Caco-2 (cell line): ENCODE data around the gene ACTL8. TPM values are rescaled to one million over a fixed set of nuclear protein-coding genes. Genes with fewer than 3 reads are reported as not detected.

ENCODE experiments used
- BruUV-seq: library from RNA; stranded (reverse); fragments of 400-500 nt; replicated peaks from 2 replicates; lab custom pipeline; 2021; lab: Mats Ljungman, UMichigan
- CTCF ChIA-PET: fragments of 300-600 bp; sonication (Branson Sonifier 250); formaldehyde crosslinking; loops from one replicate; lab custom pipeline; 2022; ENCODE audit warnings: antibody characterized with exemption; lab: Charles Lee
- POLR2A ChIA-PET: fragments of 300-600 bp; sonication (Branson Sonifier 250); formaldehyde crosslinking; loops from one replicate; lab custom pipeline; 2022; ENCODE audit warnings: antibody characterized with exemption; lab: Charles Lee
- DNase-seq, 2 experiments: peaks; one replicate each; pipeline versions ENCODE4 v3.0.0 to v3.0.0-alpha.2; 2020 to 2022
- H3K27me3 ChIP-seq: replicated peaks from 2 replicates; pipeline ENCODE4 v1.6.0; 2011; ENCODE audit warnings: low read length; ENCODE audit not compliant: control insufficient read depth, insufficient read depth
- H3K36me3 ChIP-seq: 2 replicates; pipeline ENCODE4 v1.5.1; 2011; ENCODE audit warnings: low read length; ENCODE audit not compliant: control insufficient read depth, insufficient read depth
- H3K4me1 ChIP-seq: fragments of 250-450 bp; sonication (Bioruptor Pico); 2 replicates; pipeline ENCODE4 v1.5.1; 2020; ENCODE audit warnings: mild to moderate bottlenecking
- H3K4me3 ChIP-seq: 2 replicates; pipeline ENCODE4 v1.5.1; 2011; ENCODE audit warnings: low read depth, mild to moderate bottlenecking, control low read depth, low read length
- H3K9me3 ChIP-seq: fragments of 250-450 bp; sonication (Bioruptor Pico); 2 replicates; pipeline ENCODE4 v1.5.1; 2020; ENCODE audit warnings: mild to moderate bottlenecking, moderate library complexity
- H3K27ac Mint-ChIP-seq: one replicate; pipeline ENCODE4 v1.8.0; 2022; ENCODE audit warnings: mixed read lengths; ENCODE audit not compliant: unreplicated experiment
- H3K27me3 Mint-ChIP-seq: one replicate; pipeline ENCODE4 v1.8.0; 2022; ENCODE audit warnings: mixed read lengths; ENCODE audit not compliant: insufficient read depth, unreplicated experiment
- H3K36me3 Mint-ChIP-seq: one replicate; pipeline ENCODE4 v1.8.0; 2022; ENCODE audit warnings: mild to moderate bottlenecking, mixed read lengths; ENCODE audit not compliant: insufficient read depth, unreplicated experiment
- H3K4me1 Mint-ChIP-seq: one replicate; pipeline ENCODE4 v1.8.0; 2022; ENCODE audit warnings: low read depth, mixed read lengths; ENCODE audit not compliant: unreplicated experiment
- H3K4me3 Mint-ChIP-seq: one replicate; pipeline ENCODE4 v1.8.0; 2022; ENCODE audit warnings: mild to moderate bottlenecking, moderate library complexity, mixed read lengths; ENCODE audit not compliant: unreplicated experiment
- H3K9me3 Mint-ChIP-seq: one replicate; pipeline ENCODE4 v1.8.0; 2022; ENCODE audit warnings: mixed read lengths; ENCODE audit not compliant: unreplicated experiment
- CTCF ChIP-seq, 2 experiments: fragments of 200-600 bp in 1 of 2; IDR thresholded peaks; 1 replicate in 1 of 2; 2 replicates in 1 of 2; pipeline versions ENCODE4 v1.5.1 to v1.8.0; 2011 to 2022; ENCODE audit warnings: antibody characterized with exemption in 1 of 2, control low read depth in 1 of 2, inconsistent platforms in 1 of 2, low read depth in 1 of 2, low read length in 1 of 2, mild to moderate bottlenecking in 1 of 2, moderate library complexity in 1 of 2; ENCODE audit not compliant: insufficient read depth in 1 of 2, severe bottlenecking in 1 of 2, unreplicated experiment in 1 of 2
- intact Hi-C: fragments of 100-400 bp; cut with micrococcal nuclease; formaldehyde crosslinking; loops from one replicate; pipeline ENCODE4 v1.10.0; 2022; ENCODE audit not compliant: unreplicated experiment
- total RNA-seq: library from RNA; stranded (reverse); gene quantifications from 2 replicates; pipeline ENCODE4 v1.2.3, GENCODE V29; 2022

Gene ACTL8
- total RNA-seq, 1 experiment from 2014 or later, result 79.3 TPM

- ChIA-PET POLR2A (no interaction called here), CTCF (no interaction called here)
- Mint-ChIP-seq H3K4me1 (no peaks in the 10 kb centered on the region), H3K27me3 (no peaks in the 10 kb centered on the region), H3K9me3 (no peaks in the 10 kb centered on the region), H3K36me3 (peaks cover 8% of the 10 kb centered on the region), H3K27ac (no peak overlapping the region), H3K4me3 (no peak overlapping the region)
- Histone ChIP-seq H3K9me3 (no peaks in the 10 kb centered on the region), H3K4me3 (no peak overlapping the region), H3K27me3 (no peaks in the 10 kb centered on the region), H3K4me1 (no peaks in the 10 kb centered on the region), H3K36me3 (no peaks in the 10 kb centered on the region)
- peak in 1 of 2 experiments; percentile 48 for DNase-seq
- intact Hi-C loops, result no loop called here
- TF ChIP-seq CTCF (IDR thresholded peaks at IDR 0.05; ENCODE audit: insufficient read depth in 1 of 2, low read depth in 1 of 2, low read length in 1 of 2, severe bottlenecking in 1 of 2, unreplicated experiment in 1 of 2), result no peak
- no TSS peak for BruUV-seq
These were observed 76.5 kb downstream of the ACTL8 start for GRCh38 chr1:17831597-17831996.

GRCh38 chr1:17833661-17834501, 78.7 kb downstream of the ACTL8 start:
- Histone ChIP-seq H3K27me3 (no peaks in the 10 kb centered on the region), H3K36me3 (no peaks in the 10 kb centered on the region), H3K4me1 (no peaks in the 10 kb centered on the region), H3K4me3 (no peak overlapping the region), H3K9me3 (no peaks in the 10 kb centered on the region)
- TF ChIP-seq CTCF (IDR thresholded peaks at IDR 0.05; ENCODE audit: insufficient read depth in 1 of 2, low read depth in 1 of 2, low read length in 1 of 2, severe bottlenecking in 1 of 2, unreplicated experiment in 1 of 2), result no peak
- POLR2A ChIA-PET, result no interaction called here
- CTCF ChIA-PET, result no interaction called here
- intact Hi-C loops, result no loop called here
- no peaks in the 10 kb centered on the region for H3K27me3 Mint-ChIP-seq
- no peak overlapping the region for H3K27ac Mint-ChIP-seq
- DNase-seq, result no peak
- H3K4me1 Mint-ChIP-seq, result no peaks in the 10 kb centered on the region
- H3K4me3 Mint-ChIP-seq, result no peak overlapping the region
- H3K9me3 Mint-ChIP-seq, result no peaks in the 10 kb centered on the region
- peaks cover 8% of the 10 kb centered on the region for H3K36me3 Mint-ChIP-seq
- no TSS peak for BruUV-seq

GRCh38 chr1:17834561-17835100, 79.5 kb downstream of the ACTL8 start:
- CTCF ChIA-PET, result no interaction called here
- POLR2A ChIA-PET, result no interaction called here
- no TSS peak for BruUV-seq

More at GRCh38 chr1:17834561-17835100, 79.5 kb downstream of the ACTL8 start:
- DNase-seq, result no peak
- H3K9me3 ChIP-seq, result no peaks in the 10 kb centered on the region
- Mint-ChIP-seq H3K4me1 (no peaks in the 10 kb centered on the region), H3K27me3 (no peaks in the 10 kb centered on the region), H3K36me3 (peaks cover 8% of the 10 kb centered on the region), H3K9me3 (no peaks in the 10 kb centered on the region), H3K4me3 (no peak overlapping the region), H3K27ac (no peak overlapping the region)
- no peaks in the 10 kb centered on the region for H3K4me1 ChIP-seq
- intact Hi-C loops, result no loop called here
- no peak overlapping the region for H3K4me3 ChIP-seq
- no peaks in the 10 kb centered on the region for H3K36me3 ChIP-seq
- H3K27me3 ChIP-seq, result no peaks in the 10 kb centered on the region
- no peak for TF ChIP-seq CTCF (IDR thresholded peaks at IDR 0.05; ENCODE audit: insufficient read depth in 1 of 2, low read depth in 1 of 2, low read length in 1 of 2, severe bottlenecking in 1 of 2, unreplicated experiment in 1 of 2)
